C4-2B (cell line): Measurements from ENCODE around the gene FSTL4.

Source experiments
- H3K27ac ChIP-seq: fragments of 450-650 bp; 2 replicates; pipeline ENCODE4 v1.5.1; 2017
- ZFX ChIP-seq: fragments of 450-650 bp; IDR thresholded peaks from 2 replicates; pipeline ENCODE4 v1.6.1; 2017
- TF ChIP-seq, protein P1 (sequence below): fragments of 450-650 bp; conservative IDR thresholded peaks from 2 replicates; pipeline ENCODE4 v1.5.1; 2017; ENCODE audit warnings: mild to moderate bottlenecking

The FSTL4 gene

DNA sequence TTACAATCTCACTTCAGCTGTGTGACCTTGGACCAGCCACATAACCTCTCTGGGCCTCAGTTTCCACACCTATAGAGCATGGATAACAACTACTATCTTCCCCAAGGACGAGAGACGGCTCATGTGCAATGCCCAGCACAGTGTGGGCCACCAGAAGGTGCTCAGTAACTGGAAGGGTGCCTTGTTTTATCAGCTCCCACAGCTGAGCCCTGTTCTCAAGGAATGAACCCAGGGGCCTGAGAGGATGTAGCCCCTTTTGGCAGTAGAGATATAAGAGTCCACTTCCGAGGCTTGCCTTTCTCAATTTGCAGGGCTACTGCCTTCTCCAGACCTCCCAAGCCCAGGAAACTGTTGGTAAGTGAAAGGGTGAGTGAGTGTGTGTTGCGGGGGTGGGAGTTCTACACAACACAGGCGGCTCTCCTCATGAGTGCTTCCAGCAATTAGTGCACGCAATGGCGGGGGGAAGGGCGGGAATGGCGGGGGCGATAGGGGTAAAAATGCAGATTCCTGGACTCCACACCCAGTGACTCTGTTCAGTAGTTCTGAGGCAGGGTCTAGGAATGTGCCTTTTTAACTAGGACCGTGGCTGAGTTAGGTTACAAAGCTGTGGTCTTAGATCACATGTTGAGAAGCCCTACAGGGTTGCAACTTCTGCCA is 185.1 kb downstream of the FSTL4 start:
- H3K27ac ChIP-seq = no peak overlapping the region
- TF ChIP-seq ZFX = no peak
- TF ChIP-seq, protein P1, sequence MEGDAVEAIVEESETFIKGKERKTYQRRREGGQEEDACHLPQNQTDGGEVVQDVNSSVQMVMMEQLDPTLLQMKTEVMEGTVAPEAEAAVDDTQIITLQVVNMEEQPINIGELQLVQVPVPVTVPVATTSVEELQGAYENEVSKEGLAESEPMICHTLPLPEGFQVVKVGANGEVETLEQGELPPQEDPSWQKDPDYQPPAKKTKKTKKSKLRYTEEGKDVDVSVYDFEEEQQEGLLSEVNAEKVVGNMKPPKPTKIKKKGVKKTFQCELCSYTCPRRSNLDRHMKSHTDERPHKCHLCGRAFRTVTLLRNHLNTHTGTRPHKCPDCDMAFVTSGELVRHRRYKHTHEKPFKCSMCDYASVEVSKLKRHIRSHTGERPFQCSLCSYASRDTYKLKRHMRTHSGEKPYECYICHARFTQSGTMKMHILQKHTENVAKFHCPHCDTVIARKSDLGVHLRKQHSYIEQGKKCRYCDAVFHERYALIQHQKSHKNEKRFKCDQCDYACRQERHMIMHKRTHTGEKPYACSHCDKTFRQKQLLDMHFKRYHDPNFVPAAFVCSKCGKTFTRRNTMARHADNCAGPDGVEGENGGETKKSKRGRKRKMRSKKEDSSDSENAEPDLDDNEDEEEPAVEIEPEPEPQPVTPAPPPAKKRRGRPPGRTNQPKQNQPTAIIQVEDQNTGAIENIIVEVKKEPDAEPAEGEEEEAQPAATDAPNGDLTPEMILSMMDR = no peak

DNA sequence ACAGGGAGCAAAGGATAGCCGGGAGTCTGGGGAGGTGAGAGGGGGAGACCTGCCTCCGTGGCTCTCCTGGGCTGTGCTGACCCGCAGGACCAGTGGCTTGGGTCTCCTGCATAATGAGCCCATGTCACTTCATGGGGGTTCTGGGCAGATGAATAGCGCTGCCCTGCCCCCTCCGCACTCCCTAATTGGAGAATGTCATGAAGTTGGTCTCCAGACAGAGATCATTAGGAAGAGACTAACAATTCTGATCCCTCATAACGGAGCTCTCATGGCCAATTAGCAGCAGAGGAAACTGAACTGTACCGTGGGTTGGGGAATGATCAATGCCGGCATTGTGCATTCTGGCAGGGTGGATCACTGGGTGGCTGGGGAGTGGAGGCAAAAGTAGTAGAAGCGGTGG is 186.1 kb downstream of the FSTL4 start:
- no peak for TF ChIP-seq ZFX
- TF ChIP-seq, protein P1 = no peak
- no peak overlapping the region for H3K27ac ChIP-seq

DNA sequence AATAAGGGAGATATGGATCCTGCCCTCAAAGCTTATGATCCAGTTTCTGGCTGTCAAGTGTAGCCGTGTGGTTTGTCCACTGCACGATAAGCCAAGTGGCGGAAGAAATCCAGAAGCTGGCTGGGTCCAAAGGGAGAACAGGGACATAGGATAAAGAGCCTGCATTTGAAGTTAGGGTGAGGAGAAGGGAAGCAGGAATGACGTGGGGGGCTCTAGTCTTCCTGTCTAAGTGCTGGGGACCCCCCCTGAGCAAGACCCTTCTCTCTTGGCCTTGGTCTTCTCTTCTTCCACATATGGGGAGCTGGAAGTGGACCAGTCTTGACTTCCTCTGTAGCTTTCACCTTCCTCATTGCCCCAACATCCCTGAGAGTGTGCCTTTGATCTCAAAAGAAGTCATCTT is 186.6 kb downstream of the FSTL4 start:
- no peak for TF ChIP-seq ZFX
- TF ChIP-seq, protein P1 = no peak
- no peak overlapping the region for H3K27ac ChIP-seq

DNA sequence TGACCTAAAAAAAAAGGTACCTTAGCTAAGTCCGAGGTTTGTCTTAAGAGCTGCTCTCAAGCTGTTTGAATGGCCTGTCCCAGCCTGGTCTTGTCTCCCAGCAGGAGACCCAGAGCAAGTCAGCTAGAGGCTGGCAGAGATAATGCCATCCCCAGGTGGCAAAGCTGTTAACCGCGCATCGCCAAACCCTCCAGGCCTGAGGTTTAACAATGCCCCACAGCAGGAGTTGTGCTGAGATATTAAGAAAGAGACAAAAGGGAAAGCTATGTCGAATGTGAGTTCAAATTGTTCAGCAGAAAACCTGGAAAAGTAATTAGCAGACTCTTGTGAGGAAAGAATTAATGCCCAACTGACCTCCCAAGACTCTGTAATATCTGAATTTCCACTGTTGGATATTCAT is 187.1 kb downstream of the FSTL4 start:
- TF ChIP-seq ZFX = no peak
- TF ChIP-seq, protein P1 = no peak
- no peak overlapping the region for H3K27ac ChIP-seq

DNA sequence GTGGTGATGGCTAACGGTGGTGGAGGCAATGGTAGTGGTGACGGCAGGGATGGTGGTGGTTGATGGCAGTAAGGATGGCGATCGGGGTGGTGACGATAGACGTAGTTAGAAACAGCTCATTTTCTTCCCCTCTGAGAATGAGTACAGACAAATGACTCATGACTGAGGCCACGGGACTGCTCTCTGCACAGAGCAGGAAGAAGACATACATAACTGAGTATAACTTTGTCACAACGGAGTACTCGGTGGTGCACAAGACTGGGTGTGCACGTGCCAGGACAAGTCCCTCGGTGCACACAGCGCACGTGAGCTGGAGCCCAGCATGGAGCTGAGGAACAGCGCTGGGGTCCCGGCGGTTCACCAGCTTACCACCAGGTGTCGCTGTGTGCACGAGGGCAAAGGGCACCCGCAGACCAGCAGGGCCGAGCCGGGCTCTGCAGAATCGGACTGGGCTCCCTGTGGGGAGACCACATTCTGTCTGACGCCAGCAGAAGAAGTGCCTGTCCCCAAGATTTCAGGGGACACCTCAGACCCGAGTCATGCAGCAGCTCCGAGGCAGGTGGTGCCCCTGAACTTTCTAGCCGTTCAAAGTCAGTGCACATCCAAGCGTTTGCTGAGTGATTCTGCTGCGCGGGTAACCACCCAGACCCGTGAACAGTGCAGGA is 188.6 kb downstream of the FSTL4 start:
- TF ChIP-seq, protein P1 = peak; percentile 98
- no peak for TF ChIP-seq ZFX
- H3K27ac ChIP-seq = no peak overlapping the region

DNA sequence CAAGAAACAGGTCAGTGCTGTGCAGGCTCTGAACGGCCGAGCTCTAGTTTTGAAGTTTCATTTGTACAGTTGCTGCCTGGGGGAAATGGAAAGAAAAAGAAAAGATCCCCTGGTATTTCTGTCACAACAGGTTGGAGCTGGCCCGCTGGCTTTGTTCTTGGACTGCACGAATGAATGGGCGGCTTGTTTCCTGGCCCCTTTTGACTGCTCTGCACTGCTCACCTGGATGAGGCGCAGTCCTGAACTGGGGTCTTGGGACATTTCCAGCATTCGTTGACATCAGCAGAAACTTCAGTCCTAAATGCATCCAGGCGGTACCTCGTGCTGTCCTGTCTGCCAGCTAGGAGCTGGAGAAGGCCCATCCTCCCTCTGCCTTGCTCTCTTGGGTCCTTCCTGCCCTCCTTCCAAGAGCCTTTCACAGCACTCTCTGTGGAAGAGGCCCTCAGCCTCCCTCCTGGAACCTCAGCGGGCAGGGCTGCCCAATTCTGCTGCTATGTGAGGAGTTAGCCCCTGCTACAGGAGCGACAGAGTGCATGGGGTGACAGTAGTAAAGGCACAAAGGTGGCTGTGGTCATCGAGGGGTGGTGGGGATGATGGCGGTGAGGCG is 189.2 kb downstream of the FSTL4 start:
- no peak overlapping the region for H3K27ac ChIP-seq
- no peak for TF ChIP-seq ZFX
- TF ChIP-seq, protein P1 = no peak

DNA sequence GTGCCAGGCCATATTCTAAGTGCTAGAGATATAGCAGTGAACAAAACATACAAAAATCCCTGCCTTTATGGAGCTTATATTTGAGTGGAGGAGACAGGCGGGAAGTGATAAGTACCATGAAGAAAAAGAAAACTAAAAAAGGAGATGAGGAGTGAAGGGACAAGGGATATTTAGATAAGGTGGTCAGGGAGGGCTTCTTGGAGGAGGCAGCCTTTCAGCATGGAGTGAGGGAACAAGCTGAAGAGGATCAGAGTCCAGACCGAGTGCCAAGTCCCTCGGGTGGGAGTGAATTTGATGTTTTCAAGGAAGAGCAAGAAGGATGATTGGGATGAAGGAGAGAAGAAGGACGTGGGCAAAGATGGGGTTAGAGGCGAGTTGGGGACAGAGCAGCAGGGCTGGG is 190.5 kb downstream of the FSTL4 start:
- no peak for TF ChIP-seq ZFX
- TF ChIP-seq, protein P1 = no peak; the same call in 1 of the 2 replicates
- no peak overlapping the region for H3K27ac ChIP-seq
